Stimulated activated CD8-positive, alpha-beta memory T cell treated with anti-CD3 and anti-CD28 coated beads, Interleukin-7, amount 100 ng/mL, for 48 hours (primary cell): ENCODE measurements around the gene SPTBN1.

ENCODE experiments used
- DNase-seq, 2 donors: peaks; one replicate each; pipeline ENCODE4 v3.0.0-alpha.2; 2020; ENCODE audit warnings: low read depth in 1 of 2; ENCODE audit errors: extremely low read depth in 1 of 2

Gene SPTBN1

GRCh38 chr2:54587171-54588016 lies 131.3 kb downstream of the SPTBN1 start:
- DNase-seq: no peak

- DNase-seq: no peak
Measured at GRCh38 chr2:54588244-54588899, 132.2 kb downstream of the SPTBN1 start.

GRCh38 chr2:54589038-54589339 lies 132.9 kb downstream of the SPTBN1 start:
- DNase-seq: no peak

- no peak for DNase-seq
Measured at GRCh38 chr2:54589340-54590215, 133.5 kb downstream of the SPTBN1 start.

- DNase-seq: no peak
Measured at GRCh38 chr2:54590216-54591120, 134.3 kb downstream of the SPTBN1 start.

GRCh38 chr2:54591551-54591950 lies 135.4 kb downstream of the SPTBN1 start:
- no peak for DNase-seq

GRCh38 chr2:54593249-54593648 lies 137.1 kb downstream of the SPTBN1 start:
- DNase-seq: no peak

GRCh38 chr2:54594048-54594447 lies 137.9 kb downstream of the SPTBN1 start:
- DNase-seq: no peak

- no peak for DNase-seq
Measured at GRCh38 chr2:54595161-54595803, 139.2 kb downstream of the SPTBN1 start.

GRCh38 chr2:54595999-54596902 lies 140.1 kb downstream of the SPTBN1 start:
- DNase-seq: no peak

GRCh38 chr2:54597153-54597848 lies 141.2 kb downstream of the SPTBN1 start:
- no peak for DNase-seq

GRCh38 chr2:54598347-54599325 lies 142.5 kb downstream of the SPTBN1 start:
- DNase-seq: no peak

- no peak for DNase-seq
Measured at GRCh38 chr2:54599326-54599710, 143.2 kb downstream of the SPTBN1 start.

GRCh38 chr2:54599914-54600313 lies 143.8 kb downstream of the SPTBN1 start:
- DNase-seq: no peak

GRCh38 chr2:54601339-54601738 lies 145.2 kb downstream of the SPTBN1 start:
- DNase-seq: no peak

- no peak for DNase-seq
Measured at GRCh38 chr2:54602736-54603322, 146.7 kb downstream of the SPTBN1 start.

GRCh38 chr2:54603357-54603756 lies 147.2 kb downstream of the SPTBN1 start:
- no peak for DNase-seq
